HEK293 (cell line): ENCODE data around the gene AIRE.

ENCODE experiments used
- BCL11B ChIP-seq: fragments of 450-650 bp; formaldehyde crosslinking; IDR thresholded peaks from 2 replicates; pipeline ENCODE4 v1.5.1; 2016; ENCODE audit warnings: low read depth, missing biosample characterization, missing genetic modification characterization
- EGR2 ChIP-seq: fragments of 450-650 bp; formaldehyde crosslinking; IDR thresholded peaks from 2 replicates; pipeline ENCODE4 v1.5.1; 2016; ENCODE audit warnings: low read depth, missing biosample characterization, missing genetic modification characterization
- GLIS1 ChIP-seq: fragments of 450-650 bp; formaldehyde crosslinking; IDR thresholded peaks from 2 replicates; pipeline ENCODE4 v1.5.1; 2016; ENCODE audit warnings: missing biosample characterization, missing genetic modification characterization
- KLF1 ChIP-seq: fragments of 450-650 bp; formaldehyde crosslinking; IDR thresholded peaks from 2 replicates; pipeline ENCODE4 v1.5.1; 2016; ENCODE audit warnings: missing biosample characterization, missing genetic modification characterization
- SP2 ChIP-seq: fragments of 450-650 bp; formaldehyde crosslinking; IDR thresholded peaks from 2 replicates; pipeline ENCODE4 v1.5.1; 2016; ENCODE audit warnings: missing biosample characterization, missing genetic modification characterization
- WT1 ChIP-seq: fragments of 450-650 bp; formaldehyde crosslinking; IDR thresholded peaks from 2 replicates; pipeline ENCODE4 v1.5.1; 2016; ENCODE audit warnings: missing biosample characterization, missing genetic modification characterization
- ZBTB17 ChIP-seq: fragments of 450-650 bp; formaldehyde crosslinking; IDR thresholded peaks from 2 replicates; pipeline ENCODE4 v1.5.1; 2016; ENCODE audit warnings: missing biosample characterization, missing genetic modification characterization
- ZBTB21 ChIP-seq: fragments of 450-650 bp; formaldehyde crosslinking; IDR thresholded peaks from 2 replicates; pipeline ENCODE4 v1.5.1; 2017; ENCODE audit warnings: missing biosample characterization, missing genetic modification characterization
- ZEB2 ChIP-seq: fragments of 450-650 bp; formaldehyde crosslinking; IDR thresholded peaks from 2 replicates; pipeline ENCODE4 v1.5.1; 2016; ENCODE audit warnings: missing biosample characterization, missing genetic modification characterization
- ZFHX2 ChIP-seq: fragments of 450-650 bp; formaldehyde crosslinking; conservative IDR thresholded peaks from 2 replicates; pipeline ENCODE4 v1.5.1; 2016; ENCODE audit warnings: missing biosample characterization, missing genetic modification characterization
- ZIC2 ChIP-seq: fragments of 450-650 bp; formaldehyde crosslinking; IDR thresholded peaks from 2 replicates; pipeline ENCODE4 v1.5.1; 2016; ENCODE audit warnings: missing biosample characterization, missing genetic modification characterization
- ZNF121 ChIP-seq: fragments of 450-650 bp; formaldehyde crosslinking; IDR thresholded peaks from 2 replicates; pipeline ENCODE4 v1.5.1; 2016; ENCODE audit warnings: missing biosample characterization, missing genetic modification characterization
- ZNF133 ChIP-seq: fragments of 450-650 bp; formaldehyde crosslinking; IDR thresholded peaks from 2 replicates; pipeline ENCODE4 v1.5.1; 2016; ENCODE audit warnings: missing biosample characterization, missing genetic modification characterization
- ZNF23 ChIP-seq: fragments of 450-650 bp; formaldehyde crosslinking; IDR thresholded peaks from 2 replicates; pipeline ENCODE4 v1.5.1; 2016; ENCODE audit warnings: missing biosample characterization, missing genetic modification characterization, borderline replicate concordance
- ZNF366 ChIP-seq: fragments of 450-650 bp; formaldehyde crosslinking; conservative IDR thresholded peaks from 2 replicates; pipeline ENCODE4 v1.5.1; 2016; ENCODE audit warnings: missing biosample characterization, missing genetic modification characterization
- ZNF404 ChIP-seq: fragments of 450-650 bp; formaldehyde crosslinking; IDR thresholded peaks from 2 replicates; pipeline ENCODE4 v1.5.1; 2017; ENCODE audit warnings: missing biosample characterization, missing genetic modification characterization
- ZNF416 ChIP-seq: fragments of 450-650 bp; formaldehyde crosslinking; IDR thresholded peaks from 2 replicates; pipeline ENCODE4 v1.5.1; 2016; ENCODE audit warnings: missing biosample characterization, missing genetic modification characterization
- ZNF433 ChIP-seq: fragments of 450-650 bp; formaldehyde crosslinking; IDR thresholded peaks from 2 replicates; pipeline ENCODE4 v1.5.1; 2016; ENCODE audit warnings: missing biosample characterization, missing genetic modification characterization, low read depth
- ZNF449 ChIP-seq: fragments of 450-650 bp; formaldehyde crosslinking; IDR thresholded peaks from 2 replicates; pipeline ENCODE4 v1.5.1; 2017; ENCODE audit warnings: missing biosample characterization, mild to moderate bottlenecking, missing genetic modification characterization, moderate library complexity
- ZNF610 ChIP-seq: fragments of 450-650 bp; formaldehyde crosslinking; IDR thresholded peaks from 2 replicates; pipeline ENCODE4 v1.5.1; 2016; ENCODE audit warnings: missing biosample characterization, missing genetic modification characterization, borderline replicate concordance
- ZNF624 ChIP-seq: fragments of 450-650 bp; formaldehyde crosslinking; IDR thresholded peaks from 2 replicates; pipeline ENCODE4 v1.5.1; 2017; ENCODE audit warnings: missing biosample characterization, missing genetic modification characterization
- ZNF645 ChIP-seq: fragments of 450-650 bp; formaldehyde crosslinking; IDR thresholded peaks from 2 replicates; pipeline ENCODE4; 2016; ENCODE audit warnings: missing biosample characterization, missing genetic modification characterization
- ZNF791 ChIP-seq: fragments of 450-650 bp; formaldehyde crosslinking; IDR thresholded peaks from 2 replicates; pipeline ENCODE4 v1.5.1; 2016; ENCODE audit warnings: missing biosample characterization, missing genetic modification characterization
- ZNF792 ChIP-seq: fragments of 450-650 bp; formaldehyde crosslinking; IDR thresholded peaks from 2 replicates; pipeline ENCODE4 v1.5.1; 2016; ENCODE audit warnings: missing biosample characterization, missing genetic modification characterization
- TF ChIP-seq, protein P1 (sequence below): fragments of 450-650 bp; IDR thresholded peaks from 2 replicates; pipeline ENCODE4 v1.5.1; 2018; ENCODE audit warnings: missing biosample characterization, mild to moderate bottlenecking, missing genetic modification characterization
- TF ChIP-seq, protein P2 (sequence below): fragments of 450-650 bp; formaldehyde crosslinking; IDR thresholded peaks from 2 replicates; pipeline ENCODE4 v1.5.1; 2016; ENCODE audit warnings: missing biosample characterization, missing genetic modification characterization
- TF ChIP-seq, protein P3 (sequence below): fragments of 450-650 bp; formaldehyde crosslinking; IDR thresholded peaks from 2 replicates; pipeline ENCODE4 v1.5.1; 2016; ENCODE audit warnings: missing biosample characterization, missing genetic modification characterization
- TF ChIP-seq, protein P4 (sequence below): fragments of 450-650 bp; formaldehyde crosslinking; IDR thresholded peaks from 2 replicates; pipeline ENCODE4 v1.5.1; 2016; ENCODE audit warnings: missing biosample characterization, missing genetic modification characterization

AIRE gene

DNA sequence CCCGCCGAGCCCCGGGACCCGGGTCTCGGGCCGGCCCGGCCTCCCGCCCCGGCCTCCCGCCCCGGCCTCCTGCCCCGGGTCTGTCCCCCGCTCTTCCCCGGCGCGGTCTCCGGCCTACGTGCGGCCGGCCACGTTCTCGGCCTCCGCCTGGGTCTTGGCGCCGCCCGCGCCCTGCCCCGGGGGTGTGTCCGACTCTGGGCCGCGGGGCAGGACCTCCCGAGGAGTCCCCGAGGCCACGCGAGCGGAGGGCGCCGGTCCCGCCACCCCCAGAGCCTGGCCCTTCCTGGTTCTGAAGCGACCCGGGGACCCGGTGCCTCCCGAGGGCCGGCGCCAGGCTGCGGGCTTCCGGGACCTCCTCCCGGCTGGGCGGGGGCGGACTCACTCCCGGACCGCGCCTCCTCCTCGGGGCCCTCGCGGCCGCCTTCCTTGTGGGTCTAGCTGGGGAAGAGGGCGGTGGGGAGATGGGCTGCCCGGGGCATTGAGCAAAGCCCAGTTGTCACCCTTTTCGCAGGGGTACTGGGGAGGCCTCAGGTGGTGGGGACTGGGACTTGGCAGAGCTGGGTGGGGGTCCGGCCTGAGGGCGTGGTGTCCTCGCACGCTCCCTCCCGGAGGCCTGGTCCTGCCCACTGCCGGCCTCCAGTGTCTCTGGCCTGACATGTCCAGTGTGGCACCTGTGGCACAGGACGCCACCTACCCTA lies 14.7 kb downstream of the AIRE start (continued):
- no peak for TF ChIP-seq ZNF449 (tag by site-specific recombination)
- TF ChIP-seq ZNF610 (tag by site-specific recombination), result no peak
- no peak for TF ChIP-seq ZNF416 (tag by site-specific recombination)
- TF ChIP-seq ZFHX2 (tag by site-specific recombination), result peak; percentile 77
- TF ChIP-seq ZBTB21 (tag by site-specific recombination), result no peak
- TF ChIP-seq ZNF133 (tag by site-specific recombination), result no peak
- peak; percentile 83 for TF ChIP-seq SP2 (tag by site-specific recombination)
- TF ChIP-seq ZNF121 (tag by site-specific recombination), result no peak
- no peak for TF ChIP-seq ZNF792 (tag by site-specific recombination)
- no peak for TF ChIP-seq ZNF366 (tag by site-specific recombination)
- peak; percentile 27; the same call in 1 of the 2 replicates for TF ChIP-seq WT1
- no peak for TF ChIP-seq ZNF433 (tag by site-specific recombination)
- no peak for TF ChIP-seq ZNF791 (tag by site-specific recombination)
- TF ChIP-seq ZIC2 (tag by site-specific recombination), result peak; percentile 32; the same call in 1 of the 2 replicates
- no peak for TF ChIP-seq ZNF645 (tag by site-specific recombination)
- TF ChIP-seq, protein P1, sequence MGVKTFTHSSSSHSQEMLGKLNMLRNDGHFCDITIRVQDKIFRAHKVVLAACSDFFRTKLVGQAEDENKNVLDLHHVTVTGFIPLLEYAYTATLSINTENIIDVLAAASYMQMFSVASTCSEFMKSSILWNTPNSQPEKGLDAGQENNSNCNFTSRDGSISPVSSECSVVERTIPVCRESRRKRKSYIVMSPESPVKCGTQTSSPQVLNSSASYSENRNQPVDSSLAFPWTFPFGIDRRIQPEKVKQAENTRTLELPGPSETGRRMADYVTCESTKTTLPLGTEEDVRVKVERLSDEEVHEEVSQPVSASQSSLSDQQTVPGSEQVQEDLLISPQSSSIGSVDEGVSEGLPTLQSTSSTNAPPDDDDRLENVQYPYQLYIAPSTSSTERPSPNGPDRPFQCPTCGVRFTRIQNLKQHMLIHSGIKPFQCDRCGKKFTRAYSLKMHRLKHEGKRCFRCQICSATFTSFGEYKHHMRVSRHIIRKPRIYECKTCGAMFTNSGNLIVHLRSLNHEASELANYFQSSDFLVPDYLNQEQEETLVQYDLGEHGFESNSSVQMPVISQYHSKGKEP, result no peak
- no peak for TF ChIP-seq ZNF23
- TF ChIP-seq, protein P2, sequence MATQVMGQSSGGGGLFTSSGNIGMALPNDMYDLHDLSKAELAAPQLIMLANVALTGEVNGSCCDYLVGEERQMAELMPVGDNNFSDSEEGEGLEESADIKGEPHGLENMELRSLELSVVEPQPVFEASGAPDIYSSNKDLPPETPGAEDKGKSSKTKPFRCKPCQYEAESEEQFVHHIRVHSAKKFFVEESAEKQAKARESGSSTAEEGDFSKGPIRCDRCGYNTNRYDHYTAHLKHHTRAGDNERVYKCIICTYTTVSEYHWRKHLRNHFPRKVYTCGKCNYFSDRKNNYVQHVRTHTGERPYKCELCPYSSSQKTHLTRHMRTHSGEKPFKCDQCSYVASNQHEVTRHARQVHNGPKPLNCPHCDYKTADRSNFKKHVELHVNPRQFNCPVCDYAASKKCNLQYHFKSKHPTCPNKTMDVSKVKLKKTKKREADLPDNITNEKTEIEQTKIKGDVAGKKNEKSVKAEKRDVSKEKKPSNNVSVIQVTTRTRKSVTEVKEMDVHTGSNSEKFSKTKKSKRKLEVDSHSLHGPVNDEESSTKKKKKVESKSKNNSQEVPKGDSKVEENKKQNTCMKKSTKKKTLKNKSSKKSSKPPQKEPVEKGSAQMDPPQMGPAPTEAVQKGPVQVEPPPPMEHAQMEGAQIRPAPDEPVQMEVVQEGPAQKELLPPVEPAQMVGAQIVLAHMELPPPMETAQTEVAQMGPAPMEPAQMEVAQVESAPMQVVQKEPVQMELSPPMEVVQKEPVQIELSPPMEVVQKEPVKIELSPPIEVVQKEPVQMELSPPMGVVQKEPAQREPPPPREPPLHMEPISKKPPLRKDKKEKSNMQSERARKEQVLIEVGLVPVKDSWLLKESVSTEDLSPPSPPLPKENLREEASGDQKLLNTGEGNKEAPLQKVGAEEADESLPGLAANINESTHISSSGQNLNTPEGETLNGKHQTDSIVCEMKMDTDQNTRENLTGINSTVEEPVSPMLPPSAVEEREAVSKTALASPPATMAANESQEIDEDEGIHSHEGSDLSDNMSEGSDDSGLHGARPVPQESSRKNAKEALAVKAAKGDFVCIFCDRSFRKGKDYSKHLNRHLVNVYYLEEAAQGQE (tag by site-specific recombination), result no peak
- no peak for TF ChIP-seq ZEB2 (tag by site-specific recombination)
- peak; percentile 83 for TF ChIP-seq GLIS1 (tag by site-specific recombination)
- TF ChIP-seq, protein P3, sequence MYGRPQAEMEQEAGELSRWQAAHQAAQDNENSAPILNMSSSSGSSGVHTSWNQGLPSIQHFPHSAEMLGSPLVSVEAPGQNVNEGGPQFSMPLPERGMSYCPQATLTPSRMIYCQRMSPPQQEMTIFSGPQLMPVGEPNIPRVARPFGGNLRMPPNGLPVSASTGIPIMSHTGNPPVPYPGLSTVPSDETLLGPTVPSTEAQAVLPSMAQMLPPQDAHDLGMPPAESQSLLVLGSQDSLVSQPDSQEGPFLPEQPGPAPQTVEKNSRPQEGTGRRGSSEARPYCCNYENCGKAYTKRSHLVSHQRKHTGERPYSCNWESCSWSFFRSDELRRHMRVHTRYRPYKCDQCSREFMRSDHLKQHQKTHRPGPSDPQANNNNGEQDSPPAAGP (tag by site-specific recombination), result peak; percentile 24; the same call in 1 of the 2 replicates
- peak; percentile 77 for TF ChIP-seq KLF1 (tag by site-specific recombination)
- no peak for TF ChIP-seq ZNF624 (tag by site-specific recombination)
- no peak for TF ChIP-seq BCL11B
- TF ChIP-seq, protein P4, sequence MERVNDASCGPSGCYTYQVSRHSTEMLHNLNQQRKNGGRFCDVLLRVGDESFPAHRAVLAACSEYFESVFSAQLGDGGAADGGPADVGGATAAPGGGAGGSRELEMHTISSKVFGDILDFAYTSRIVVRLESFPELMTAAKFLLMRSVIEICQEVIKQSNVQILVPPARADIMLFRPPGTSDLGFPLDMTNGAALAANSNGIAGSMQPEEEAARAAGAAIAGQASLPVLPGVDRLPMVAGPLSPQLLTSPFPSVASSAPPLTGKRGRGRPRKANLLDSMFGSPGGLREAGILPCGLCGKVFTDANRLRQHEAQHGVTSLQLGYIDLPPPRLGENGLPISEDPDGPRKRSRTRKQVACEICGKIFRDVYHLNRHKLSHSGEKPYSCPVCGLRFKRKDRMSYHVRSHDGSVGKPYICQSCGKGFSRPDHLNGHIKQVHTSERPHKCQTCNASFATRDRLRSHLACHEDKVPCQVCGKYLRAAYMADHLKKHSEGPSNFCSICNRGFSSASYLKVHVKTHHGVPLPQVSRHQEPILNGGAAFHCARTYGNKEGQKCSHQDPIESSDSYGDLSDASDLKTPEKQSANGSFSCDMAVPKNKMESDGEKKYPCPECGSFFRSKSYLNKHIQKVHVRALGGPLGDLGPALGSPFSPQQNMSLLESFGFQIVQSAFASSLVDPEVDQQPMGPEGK (tag by site-specific recombination), result peak; percentile 91
- no peak for TF ChIP-seq ZBTB17 (tag by site-specific recombination)
- peak; percentile 66 for TF ChIP-seq EGR2 (tag by site-specific recombination)
- TF ChIP-seq ZNF404 (tag by site-specific recombination), result no peak
